DND-41 (cell line): ENCODE results near the gene FAM53A.

Experiments
- CTCF ChIP-seq: IDR thresholded peaks from 2 replicates; pipeline ENCODE4 v1.5.1; 2012; ENCODE audit warnings: borderline replicate concordance, low read length, moderate library complexity, mild to moderate bottlenecking; ENCODE audit not compliant: poor library complexity, severe bottlenecking; ENCODE audit errors: extremely low read depth
- EZH2 ChIP-seq: IDR thresholded peaks from 3 replicates; pipeline ENCODE4 v1.6.1; 2012; ENCODE audit warnings: borderline replicate concordance, low read depth, mild to moderate bottlenecking, moderate library complexity, low read length, inconsistent platforms; ENCODE audit not compliant: severe bottlenecking

GRCh38 chr4:1651609-1652008 lies 32.5 kb downstream of the FAM53A start:
- TF ChIP-seq CTCF (no peak), EZH2 (no peak)
